NCI-H2196 treated with DMSO at 0.1 percent for 48 hours (cell line): ENCODE results near the gene MYADML2.
"Not testable (repeated sequence)": the region's sequence is repeated elsewhere in the genome, so short reads cannot be mapped to it uniquely, and the experiment has no call there.

ENCODE experiments used
- DNase-seq: peaks from one replicate; lab custom pipeline; 2025; ENCODE audit not compliant: unreplicated experiment; lab: John Stamatoyannopoulos, UW

Gene MYADML2

GRCh38 chr17:81926451-81927151 lies 20.4 kb downstream of the MYADML2 start:
- DNase-seq, result peak; percentile 65

- no peak for DNase-seq
Observed at GRCh38 chr17:81925860-81926450, 21.1 kb downstream of the MYADML2 start.

GRCh38 chr17:81924557-81925532 lies 22.2 kb downstream of the MYADML2 start:
- DNase-seq, result no peak

GRCh38 chr17:81923302-81924260 lies 23.5 kb downstream of the MYADML2 start:
- no peak for DNase-seq

GRCh38 chr17:81922566-81923301 lies 24.3 kb downstream of the MYADML2 start:
- no peak for DNase-seq

- no peak for DNase-seq
Observed at GRCh38 chr17:81921996-81922565, 25.0 kb downstream of the MYADML2 start.

GRCh38 chr17:81921537-81921862 lies 25.5 kb downstream of the MYADML2 start:
- no peak for DNase-seq

- DNase-seq, result no peak
Observed at GRCh38 chr17:81920612-81921536, 26.2 kb downstream of the MYADML2 start.

- DNase-seq, result no peak
Observed at GRCh38 chr17:81918832-81919545, 28.0 kb downstream of the MYADML2 start.

GRCh38 chr17:81918333-81918669 lies 28.7 kb downstream of the MYADML2 start:
- not testable (repeated sequence) for DNase-seq

- peak; percentile 71 for DNase-seq
Observed at GRCh38 chr17:81917565-81918332, 29.3 kb downstream of the MYADML2 start, which contains the start of gene SIRT7. Gene SIRT7 (minus strand): TSS chr17:81918176. CDS start chr17:81918131, 45 bp downstream.

- no peak for DNase-seq
Observed at GRCh38 chr17:81916234-81917001, 30.6 kb downstream of the MYADML2 start.

GRCh38 chr17:81915331-81915730 lies 31.7 kb downstream of the MYADML2 start:
- DNase-seq, result no peak

- no peak for DNase-seq
Observed at GRCh38 chr17:81914103-81914850, 32.8 kb downstream of the MYADML2 start.

- DNase-seq, result no peak
Observed at GRCh38 chr17:81913394-81914102, 33.5 kb downstream of the MYADML2 start.
